Limb (tissue), 2 donors: ENCODE measurements around the gene LCE1E.

Experiments used
- DNase-seq, 2 donors: peaks; one replicate each; pipeline ENCODE4 v3.0.0-alpha.2; 2016; ENCODE audit errors: extremely low spot score in 2 of 2

LCE1E gene

GRCh38 chr1:152786077-152786476, at the start of gene LCE1E:
TSS of gene LCE1E (plus strand) at chr1:152786257. CDS start at chr1:152787300, 1,043 bp downstream.
- DNase-seq, result no peak

- DNase-seq, result no peak
Observed at GRCh38 chr1:152737997-152738396, 48.1 kb upstream of the LCE1E start.

- no peak for DNase-seq
Observed at GRCh38 chr1:152739841-152740240, 46.2 kb upstream of the LCE1E start.

GRCh38 chr1:152741656-152742055, 44.4 kb upstream of the LCE1E start:
- DNase-seq, result no peak

GRCh38 chr1:152743371-152744145, 42.5 kb upstream of the LCE1E start:
- DNase-seq, result no peak

GRCh38 chr1:152745289-152745704, 40.8 kb upstream of the LCE1E start:
- no peak for DNase-seq

GRCh38 chr1:152745765-152746444, 40.2 kb upstream of the LCE1E start:
- no peak for DNase-seq

GRCh38 chr1:152747831-152748230, 38.2 kb upstream of the LCE1E start:
- DNase-seq, result no peak

- no peak for DNase-seq
Observed at GRCh38 chr1:152752225-152752624, 33.8 kb upstream of the LCE1E start.

GRCh38 chr1:152753586-152753985, 32.5 kb upstream of the LCE1E start:
- no peak for DNase-seq

GRCh38 chr1:152756872-152757271, 29.2 kb upstream of the LCE1E start:
- no peak for DNase-seq

GRCh38 chr1:152757747-152758146, 28.3 kb upstream of the LCE1E start, which contains the start of gene KPRP:
TSS of gene KPRP (plus strand) at chr1:152758025. CDS start at chr1:152759589, 1,564 bp downstream.
- DNase-seq, result no peak

- no peak for DNase-seq
Observed at GRCh38 chr1:152758636-152759035, 27.4 kb upstream of the LCE1E start.

- no peak for DNase-seq
Observed at GRCh38 chr1:152759453-152760173, 26.4 kb upstream of the LCE1E start.

GRCh38 chr1:152760551-152761190, 25.4 kb upstream of the LCE1E start:
- no peak for DNase-seq

GRCh38 chr1:152761609-152762213, 24.3 kb upstream of the LCE1E start:
- no peak for DNase-seq

GRCh38 chr1:152768847-152769533, 17.1 kb upstream of the LCE1E start:
- DNase-seq, result no peak

GRCh38 chr1:152770411-152770810, 15.6 kb upstream of the LCE1E start:
- no peak for DNase-seq

- no peak for DNase-seq
Observed at GRCh38 chr1:152774875-152775274, 11.2 kb upstream of the LCE1E start, which contains the start of gene LCE1F. TSS of gene LCE1F (plus strand) at chr1:152775140. CDS start at chr1:152776372, 1,232 bp downstream.

GRCh38 chr1:152776361-152776760, 9.7 kb upstream of the LCE1E start:
- DNase-seq, result no peak
